ENCODE data around the gene NMT2.

Gene NMT2

DNA sequence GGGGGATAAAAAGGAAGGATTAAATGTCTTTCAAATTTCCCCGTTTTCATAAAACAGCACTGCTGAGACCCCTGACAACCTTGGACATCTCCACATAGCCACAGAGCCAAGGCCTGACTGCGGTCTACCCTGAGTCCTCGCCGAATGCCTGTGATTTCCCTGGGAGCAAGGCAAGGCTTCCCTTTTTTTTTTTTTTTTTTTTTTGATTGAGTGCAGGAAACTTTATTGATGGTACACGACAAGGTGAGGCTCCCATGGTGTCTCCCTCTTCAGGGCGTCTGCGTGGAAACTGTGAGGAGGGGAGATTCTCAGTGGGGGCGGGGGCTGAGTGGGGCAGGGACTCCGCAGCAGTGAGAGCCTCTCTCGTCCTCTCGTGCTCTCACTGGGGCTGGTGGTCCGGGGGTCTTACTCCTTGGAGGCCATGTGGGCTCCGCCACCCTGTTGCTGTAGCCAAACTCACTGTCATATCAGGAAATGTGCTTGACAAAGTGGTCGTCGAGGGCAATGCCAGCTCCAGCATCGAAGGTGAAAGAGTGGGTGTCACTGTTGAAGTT lies 75.6 kb downstream of the NMT2 start:
- DNase-seq (ENCODE audit: low read depth in 3 of 3): no peak

DNA sequence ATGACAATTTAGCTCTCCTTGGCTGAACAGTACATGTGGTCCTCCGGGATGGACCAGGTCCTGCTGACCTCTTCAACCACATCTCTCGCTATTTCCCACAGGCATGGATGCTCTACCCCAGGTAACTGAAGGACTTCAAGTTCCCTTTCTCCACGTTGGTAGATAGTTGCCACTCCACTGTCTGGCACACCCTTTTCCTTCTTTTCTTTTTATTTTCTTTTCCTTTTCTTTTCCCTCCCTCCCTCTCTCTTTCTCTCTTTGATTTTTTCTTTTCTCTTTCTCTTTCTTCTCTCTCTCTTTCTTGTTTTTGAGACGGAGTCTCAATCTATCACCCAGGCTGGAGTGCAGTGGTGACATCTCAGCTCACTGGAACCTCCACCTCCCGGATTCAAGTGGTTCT lies 77.1 kb downstream of the NMT2 start:
- DNase-seq (ENCODE audit: low read depth in 3 of 3): no peak

DNA sequence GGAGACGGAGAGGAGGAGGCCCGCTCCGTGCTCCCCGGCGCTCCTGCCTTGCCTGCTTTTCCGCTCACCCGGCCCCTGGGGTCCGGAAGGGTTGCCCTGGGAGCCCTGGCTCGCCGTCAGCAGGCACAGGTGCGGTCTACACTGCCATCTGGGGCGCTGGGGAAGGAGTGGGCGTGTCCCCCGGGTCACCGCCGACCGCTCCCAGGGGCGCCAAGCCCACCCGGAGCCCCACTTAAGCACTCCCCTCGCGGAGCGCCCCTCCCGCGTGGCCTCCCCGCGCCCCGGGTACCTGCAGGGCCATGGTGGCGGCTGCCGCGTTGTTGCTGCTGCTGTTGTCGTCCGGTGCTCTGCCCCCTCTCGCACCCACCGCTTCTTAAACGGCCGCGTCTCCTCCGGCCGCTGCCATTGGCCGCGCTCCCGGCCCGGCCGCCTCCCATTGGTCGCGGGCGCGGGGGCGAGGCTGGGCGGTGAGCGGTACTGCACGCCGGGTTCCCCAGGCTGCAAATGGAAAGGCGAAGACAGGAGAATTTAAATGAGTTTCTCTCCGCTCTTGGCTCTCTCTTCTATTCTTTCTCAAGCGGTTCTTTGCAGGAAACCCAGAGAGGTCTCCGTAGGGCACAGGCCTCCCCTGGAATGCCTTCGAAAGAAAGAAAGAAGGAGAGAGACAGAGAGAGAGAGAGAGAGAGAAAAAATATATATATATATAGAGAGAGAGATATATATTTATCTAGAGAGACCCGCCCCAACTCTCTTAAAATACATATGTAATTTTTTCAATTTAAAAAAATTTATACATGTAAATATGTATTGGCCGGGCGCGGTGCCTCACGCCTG lies 79.8 kb downstream of the NMT2 start, which contains the start of gene ACBD7:
TSS of gene ACBD7 (minus strand) at position 349 of the 834 bp plus-strand sequence. CDS start at position 301, 48 bp downstream.
- peak; percentile 49 to 61 (median 58) for DNase-seq (ENCODE audit: low read depth in 3 of 3)

DNA sequence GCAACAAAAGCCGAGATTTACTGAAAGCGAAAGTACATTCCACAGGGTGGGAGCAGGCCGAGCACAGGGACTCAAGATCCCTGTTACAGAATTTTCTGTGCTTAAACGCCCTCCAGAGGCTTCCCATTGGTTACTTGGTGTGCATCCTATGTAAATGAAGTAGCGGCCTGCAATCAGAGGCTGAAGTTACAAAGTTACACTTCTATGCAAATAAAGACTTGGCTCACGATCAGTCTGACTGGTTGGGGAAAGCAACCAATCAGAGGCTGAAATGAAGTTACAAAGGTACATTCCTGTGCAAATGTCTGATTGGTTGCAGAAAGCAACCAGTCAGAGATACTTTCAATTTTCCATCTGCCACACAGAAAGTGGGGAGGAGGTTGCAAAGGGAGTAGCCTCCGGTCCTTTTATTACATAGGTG lies 84.0 kb downstream of the NMT2 start:
- no peak for DNase-seq (ENCODE audit: low read depth in 3 of 3)

DNA sequence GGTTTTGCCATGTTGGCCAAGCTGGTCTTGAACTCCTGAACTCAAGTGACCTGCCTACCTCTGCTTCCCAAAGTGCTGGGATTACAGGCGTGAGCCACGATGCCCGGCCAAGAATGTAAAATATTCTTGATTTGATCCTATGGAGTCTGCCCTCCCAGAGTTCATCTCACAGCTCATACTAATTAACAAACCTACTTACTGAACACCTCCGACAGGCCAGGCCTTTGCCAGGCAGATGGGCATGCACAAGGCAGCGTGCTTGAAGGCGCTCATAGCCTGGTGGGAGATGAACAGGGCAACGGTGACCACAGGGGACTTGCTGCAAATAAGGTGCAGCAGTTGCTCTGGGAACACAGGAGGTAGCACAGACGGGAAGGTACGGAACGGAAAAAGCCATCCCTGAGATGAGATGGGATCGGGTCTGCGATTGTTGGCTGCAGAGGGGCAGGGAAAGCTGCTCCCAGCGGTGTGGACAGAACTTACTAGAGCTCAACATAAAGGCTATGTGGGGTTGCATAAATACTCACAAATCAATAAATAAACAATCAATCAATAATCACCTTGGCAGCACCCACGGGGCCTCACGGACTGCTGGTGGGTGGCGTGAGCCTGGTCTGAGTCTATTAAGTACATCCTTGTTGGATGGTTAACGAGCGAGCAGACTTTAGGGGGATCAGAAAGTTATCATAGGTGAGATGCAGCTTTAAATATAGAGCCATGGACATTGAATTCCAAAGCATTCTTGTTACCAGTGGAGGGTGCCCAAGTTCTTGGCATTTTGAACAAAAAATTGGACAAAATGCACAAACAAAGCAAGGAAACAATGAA lies 84.6 kb downstream of the NMT2 start:
- no peak for DNase-seq (ENCODE audit: low read depth in 3 of 3)

DNA sequence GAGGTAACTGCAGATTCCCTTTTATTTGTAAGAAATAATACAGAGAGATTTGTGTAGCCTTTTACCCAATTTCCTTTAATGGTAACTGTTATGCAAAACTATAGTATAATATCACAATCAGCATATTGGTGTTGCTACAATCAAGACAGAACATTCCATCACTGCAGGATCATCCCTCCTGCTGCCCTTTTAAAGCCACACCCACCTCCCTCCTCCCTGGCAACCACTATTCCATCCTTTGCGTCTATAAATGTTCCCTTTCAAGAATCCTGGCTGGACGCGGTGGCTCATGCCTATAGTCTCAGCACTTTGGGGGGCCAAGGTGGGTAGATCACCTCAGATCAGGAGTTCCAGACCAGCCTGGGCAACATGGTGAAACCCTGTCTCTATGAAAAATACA lies 93.1 kb downstream of the NMT2 start:
- no peak for DNase-seq (ENCODE audit: low read depth in 3 of 3)

DNA sequence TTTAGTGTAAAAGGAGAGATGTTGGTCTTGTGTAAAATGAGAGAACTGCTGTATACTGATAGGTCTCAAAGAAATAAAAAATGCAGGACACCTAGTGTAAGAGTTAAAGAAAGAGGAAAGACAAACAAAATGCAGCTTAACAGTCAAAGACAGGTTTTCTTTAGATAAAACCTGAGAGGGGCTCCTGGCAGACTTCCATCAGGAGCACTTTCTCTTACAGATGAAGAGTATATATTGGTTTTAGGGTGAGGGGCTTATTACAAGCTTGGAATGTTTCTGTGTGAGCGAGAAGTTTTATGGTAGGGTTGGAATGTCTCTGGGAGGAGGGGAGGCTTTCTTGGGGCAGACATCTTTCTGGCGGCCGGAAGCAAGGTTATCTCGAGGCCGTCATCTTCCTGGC lies 96.1 kb downstream of the NMT2 start:
- no peak for DNase-seq (ENCODE audit: low read depth in 3 of 3)

DNA sequence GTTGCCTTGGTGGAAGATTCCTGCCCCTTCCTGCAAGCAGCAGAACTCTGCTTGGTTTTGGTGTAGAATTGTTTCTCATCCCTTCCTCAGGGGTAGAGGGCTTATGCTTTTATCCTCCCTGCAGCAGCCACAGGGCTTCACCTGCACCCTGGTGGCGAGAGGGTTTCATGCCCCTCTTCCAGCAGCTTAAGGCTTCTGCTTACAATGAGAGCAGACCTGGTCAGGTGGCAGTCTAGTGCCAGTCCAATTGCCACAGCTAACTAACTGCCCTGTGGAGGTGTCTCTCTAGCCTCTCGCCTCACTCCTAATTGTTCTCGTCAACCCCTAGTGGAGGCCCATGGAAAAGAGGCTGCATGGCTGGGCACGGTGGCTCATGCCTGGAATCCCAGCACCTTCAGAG lies 99.3 kb downstream of the NMT2 start:
- DNase-seq (ENCODE audit: low read depth in 3 of 3): no peak

DNA sequence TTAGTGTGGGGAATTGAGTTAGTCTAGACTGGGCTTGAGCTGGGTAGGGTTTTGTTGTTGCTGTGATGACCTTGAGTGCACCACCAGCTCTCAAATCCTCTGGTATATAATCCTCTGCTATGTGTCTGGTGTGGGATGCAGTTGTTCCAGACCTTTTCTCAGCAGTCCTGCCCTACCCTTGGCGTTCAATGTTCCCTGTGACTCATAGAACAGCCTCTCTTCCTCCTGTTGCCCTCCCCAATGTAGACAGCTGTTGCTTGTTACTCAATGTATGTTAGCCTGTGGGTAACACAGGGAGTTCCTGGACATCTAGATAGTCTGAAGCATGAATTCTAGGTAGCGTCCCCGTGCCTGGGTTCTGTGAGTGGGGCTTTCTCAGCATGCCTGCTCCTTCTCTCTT lies 99.7 kb downstream of the NMT2 start:
- no peak for DNase-seq (ENCODE audit: low read depth in 3 of 3)

DNA sequence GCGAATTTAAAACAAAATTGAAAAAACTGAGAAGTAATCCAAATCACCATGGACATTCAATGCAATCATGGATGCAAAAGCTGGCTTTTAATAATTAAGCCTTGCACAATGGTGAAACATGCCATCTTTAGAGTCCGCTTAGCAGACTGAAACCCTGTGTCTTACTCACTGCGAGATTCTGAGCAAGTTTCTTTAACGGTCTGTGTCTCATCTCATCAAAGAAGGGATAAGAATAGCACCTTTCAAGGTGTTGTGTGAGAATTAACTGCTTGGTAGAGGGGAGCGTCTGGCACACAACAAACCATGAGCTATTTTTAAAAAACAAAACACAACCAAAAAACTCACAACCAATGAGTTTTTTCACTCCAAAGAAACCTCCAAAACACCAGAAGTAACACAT lies 101.3 kb downstream of the NMT2 start:
- DNase-seq (ENCODE audit: low read depth in 3 of 3): no peak

DNA sequence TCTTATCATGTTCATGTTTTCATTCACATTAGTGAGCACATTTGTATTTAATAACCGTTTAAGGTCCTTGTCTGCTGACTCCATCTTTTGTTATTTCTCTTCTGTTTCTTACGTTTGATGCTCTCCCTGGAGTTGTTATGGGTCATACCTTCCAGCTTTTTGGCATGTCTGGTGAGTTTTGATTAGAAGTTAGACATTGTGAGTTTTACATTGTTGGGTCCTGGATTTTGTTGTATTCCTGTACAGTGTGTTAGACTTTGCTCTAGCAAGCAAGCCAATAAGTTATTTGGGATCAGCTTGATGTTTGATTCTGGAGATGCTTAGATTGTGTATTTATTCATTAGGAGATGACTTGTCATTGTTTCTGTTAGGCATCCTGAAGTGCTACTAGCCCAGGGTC lies 107.9 kb downstream of the NMT2 start:
- DNase-seq (ENCODE audit: low read depth in 3 of 3): no peak

DNA sequence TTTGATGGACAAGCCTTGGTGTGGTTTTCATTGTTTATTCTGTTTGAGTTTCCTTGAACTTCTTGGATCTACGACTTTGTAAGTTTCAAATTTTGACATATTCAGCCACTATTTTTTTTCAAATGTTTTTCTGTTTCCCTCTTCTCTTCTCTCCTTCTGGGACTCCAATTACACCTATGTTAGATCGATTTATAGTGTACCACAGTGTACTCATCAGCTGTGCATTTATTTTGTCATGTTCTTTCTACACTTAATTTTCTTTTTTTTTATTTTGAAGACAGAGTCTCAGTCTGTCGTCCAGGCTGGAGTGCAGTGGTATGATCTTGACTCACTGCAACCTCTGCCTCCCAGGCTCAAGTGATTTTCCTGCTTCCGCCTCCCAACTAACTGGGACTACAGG lies 108.6 kb downstream of the NMT2 start:
- DNase-seq (ENCODE audit: low read depth in 3 of 3): no peak

DNA sequence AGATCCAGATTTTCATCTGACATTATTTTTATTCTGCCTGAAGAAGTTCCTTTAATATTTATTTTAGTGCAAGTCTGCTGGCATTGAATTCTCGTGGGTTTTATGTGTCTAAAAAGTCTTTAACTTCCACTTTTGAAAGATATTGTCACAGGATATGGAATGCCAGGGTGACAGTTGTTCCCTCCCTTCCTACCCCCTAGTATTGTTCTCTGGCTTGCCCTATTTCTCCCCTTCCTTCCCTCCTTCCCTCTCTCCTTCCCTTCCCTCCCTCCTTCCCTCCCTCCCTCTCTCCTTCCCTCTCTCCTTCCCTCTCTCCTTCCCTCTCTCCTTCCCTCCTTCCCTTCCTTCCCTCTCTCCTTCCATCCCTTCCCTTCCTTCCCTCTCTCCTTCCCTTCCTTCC lies 109.8 kb downstream of the NMT2 start:
- no peak for DNase-seq (ENCODE audit: low read depth in 3 of 3)
